Activated CD4-positive, alpha-beta memory T cell treated with anti-CD3 and anti-CD28 coated beads, Interleukin-2, amount 10 ng/mL, durations not matched to agents 7 days and 5 days (primary cell): Measurements from ENCODE around the gene PSME1. TPM values are rescaled to one million over a fixed set of nuclear protein-coding genes. Genes with fewer than 3 reads are reported as not detected.

ENCODE experiments used
- CTCF ChIA-PET: fragments of 350-600 bp; sonication (Branson Sonifier 250); formaldehyde crosslinking; loops from one replicate; lab custom pipeline; 2021; ENCODE audit warnings: antibody characterized with exemption, inconsistent platforms; lab: Charles Lee
- POLR2A ChIA-PET: fragments of 350-600 bp; sonication (Branson Sonifier 250); formaldehyde crosslinking; loops from one replicate; lab custom pipeline; 2021; ENCODE audit warnings: antibody characterized with exemption; lab: Charles Lee
- DNase-seq: peaks from one replicate; pipeline ENCODE4 v3.0.0-alpha.2; 2020
- H3K27ac Mint-ChIP-seq: one replicate; pipeline ENCODE4 v1.8.0; 2021; ENCODE audit warnings: mild to moderate bottlenecking, mixed read lengths
- H3K27me3 Mint-ChIP-seq: one replicate; pipeline ENCODE4 v1.8.0; 2021; ENCODE audit warnings: mixed read lengths
- H3K36me3 Mint-ChIP-seq: one replicate; pipeline ENCODE4 v1.8.0; 2021; ENCODE audit warnings: low read depth, mixed read lengths
- H3K4me1 Mint-ChIP-seq: one replicate; pipeline ENCODE4 v1.8.0; 2021; ENCODE audit warnings: mixed read lengths
- H3K4me3 Mint-ChIP-seq: one replicate; pipeline ENCODE4 v1.8.0; 2021; ENCODE audit warnings: mild to moderate bottlenecking, mixed read lengths
- H3K9me3 Mint-ChIP-seq: one replicate; pipeline ENCODE4 v1.8.0; 2021; ENCODE audit warnings: mixed read lengths
- total RNA-seq, 2 experiments: library from RNA; stranded (reverse); gene quantifications; one replicate each; pipeline ENCODE4 v1.2.3, GENCODE V29; 2021

The PSME1 gene
- total RNA-seq, 2 experiments from 2014 or later, result 391 to 397 TPM

DNA sequence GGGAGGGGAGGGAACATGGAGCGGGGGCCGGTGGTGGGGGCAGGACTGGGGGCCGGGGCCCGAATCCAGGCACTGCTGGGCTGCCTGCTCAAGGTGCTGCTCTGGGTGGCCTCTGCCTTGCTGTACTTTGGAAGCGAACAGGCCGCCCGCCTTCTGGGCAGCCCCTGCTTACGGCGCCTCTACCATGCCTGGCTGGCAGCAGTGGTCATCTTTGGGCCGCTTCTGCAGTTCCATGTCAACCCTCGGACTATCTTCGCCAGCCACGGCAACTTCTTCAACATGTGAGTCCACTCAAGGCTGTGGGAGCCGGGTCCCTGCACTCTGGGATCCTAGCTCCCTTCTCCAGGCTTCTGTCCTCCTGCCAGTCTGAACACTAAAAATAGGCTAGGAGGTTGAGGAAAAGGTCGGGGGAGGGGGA is 4.4 kb upstream of the PSME1 start:
- Mint-ChIP-seq H3K4me3 (no peak overlapping the region), H3K36me3 (peaks cover 5% of the 10 kb centered on the region), H3K9me3 (no peaks in the 10 kb centered on the region), H3K27me3 (no peaks in the 10 kb centered on the region), H3K27ac (no peak overlapping the region), H3K4me1 (peaks cover 19% of the 10 kb centered on the region)
- ChIA-PET POLR2A (interaction anchor here (1.3 to 21.4 kb wide), 5 partner anchors 9 to 73 kb away, joined by 3 to 448 read pairs (median 5); partner anchors contain the start of genes DCAF11, EMC9, IRF9 and NRL), CTCF (interaction anchor here (1.4 kb wide), 1 partner anchor 30 kb away, joined by 5 read pairs; the partner anchor contains the start of gene IRF9)
- DNase-seq, result no peak

DNA sequence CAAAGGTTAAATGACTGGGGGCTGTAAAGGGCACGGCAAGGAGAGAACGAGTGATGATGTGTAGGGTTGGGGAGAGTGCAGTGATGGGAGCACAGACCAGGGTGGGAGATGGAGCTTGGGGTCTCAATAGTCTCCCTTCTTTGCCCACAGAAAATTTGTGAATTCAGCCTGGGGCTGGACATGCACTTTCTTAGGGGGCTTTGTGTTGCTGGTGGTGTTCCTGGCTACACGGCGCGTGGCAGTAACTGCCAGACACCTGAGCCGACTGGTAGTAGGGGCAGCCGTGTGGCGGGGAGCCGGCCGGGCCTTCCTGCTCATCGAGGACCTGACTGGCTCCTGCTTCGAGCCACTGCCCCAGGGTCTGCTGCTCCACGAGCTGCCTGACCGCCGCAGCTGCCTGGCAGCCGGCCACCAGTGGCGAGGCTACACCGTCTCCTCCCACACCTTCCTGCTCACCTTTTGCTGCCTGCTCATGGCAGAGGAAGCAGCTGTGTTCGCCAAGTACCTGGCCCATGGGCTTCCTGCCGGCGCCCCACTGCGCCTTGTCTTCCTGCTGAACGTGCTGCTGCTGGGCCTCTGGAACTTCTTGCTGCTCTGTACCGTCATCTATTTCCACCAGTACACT is 3.8 kb upstream of the PSME1 start:
- no peak for DNase-seq
- ChIA-PET CTCF (interaction anchor here (1.1 to 1.4 kb wide), 2 partner anchors 17 to 29 kb away, joined by 3 to 5 read pairs; partner anchors contain the start of genes DCAF11, IRF9 and NRL), POLR2A (interaction anchor here (0.6 to 21.4 kb wide), 8 partner anchors 9 to 298 kb away, joined by 3 to 448 read pairs (median 4); partner anchors contain the start of genes CHMP4A, DCAF11, EMC9 and IPO4)
- Mint-ChIP-seq H3K27me3 (no peaks in the 10 kb centered on the region), H3K36me3 (peaks cover 10% of the 10 kb centered on the region), H3K4me1 (peaks cover 24% of the 10 kb centered on the region), H3K27ac (peak overlapping the region; percentile 4), H3K4me3 (no peak overlapping the region), H3K9me3 (no peaks in the 10 kb centered on the region)

DNA sequence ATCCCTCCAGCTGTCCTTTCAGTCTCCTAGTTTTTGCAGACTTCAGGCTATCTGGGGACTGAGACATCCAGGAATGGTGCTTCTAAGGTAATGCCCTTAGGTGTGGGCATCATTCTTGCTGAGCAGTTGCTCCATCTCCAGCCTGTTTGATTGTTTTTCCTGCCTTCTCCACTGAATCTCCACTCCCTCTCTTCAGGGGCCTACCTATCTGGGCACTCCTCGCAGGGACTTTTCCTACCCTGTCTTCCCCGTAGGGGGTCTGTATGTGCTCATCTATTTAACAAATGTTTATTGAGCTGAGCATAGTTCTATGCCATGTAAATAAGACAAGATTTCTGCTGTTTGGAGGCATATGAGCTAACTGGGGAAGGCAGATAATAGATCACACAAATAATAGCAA is 3.0 kb upstream of the PSME1 start:
- Mint-ChIP-seq H3K27ac (no peak overlapping the region), H3K36me3 (peaks cover 15% of the 10 kb centered on the region), H3K27me3 (no peaks in the 10 kb centered on the region), H3K9me3 (no peaks in the 10 kb centered on the region), H3K4me3 (no peak overlapping the region), H3K4me1 (peaks cover 32% of the 10 kb centered on the region)
- no peak for DNase-seq
- ChIA-PET POLR2A (interaction anchor here (0.8 to 21.4 kb wide), 8 partner anchors 8 to 297 kb away, joined by 3 to 448 read pairs (median 4); partner anchors contain the start of genes CHMP4A, DCAF11, EMC9 and IRF9), CTCF (interaction anchor here (1.1 to 1.9 kb wide), 4 partner anchors 18 to 75 kb away, joined by 3 to 7 read pairs (median 6); partner anchors contain the start of genes DCAF11, IRF9 and NRL)

- Mint-ChIP-seq H3K27me3 (no peaks in the 10 kb centered on the region), H3K36me3 (peaks cover 22% of the 10 kb centered on the region), H3K9me3 (no peaks in the 10 kb centered on the region), H3K27ac (no peak overlapping the region), H3K4me1 (peaks cover 40% of the 10 kb centered on the region), H3K4me3 (no peak overlapping the region)
- POLR2A ChIA-PET, result interaction anchor here (0.6 to 21.4 kb wide), 5 partner anchors 12 to 167 kb away, joined by 3 to 448 read pairs (median 4); partner anchors contain the start of genes DCAF11, IRF9, NRL and PSME2
- CTCF ChIA-PET, result interaction anchor here (1.7 to 1.9 kb wide), 2 partner anchors 25 to 76 kb away, joined by 7 read pairs; no protein-coding TSS in a partner anchor
- DNase-seq, result no peak
Measured at GRCh38 chr14:24133735-24134134, 2.3 kb upstream of the PSME1 start.

DNA sequence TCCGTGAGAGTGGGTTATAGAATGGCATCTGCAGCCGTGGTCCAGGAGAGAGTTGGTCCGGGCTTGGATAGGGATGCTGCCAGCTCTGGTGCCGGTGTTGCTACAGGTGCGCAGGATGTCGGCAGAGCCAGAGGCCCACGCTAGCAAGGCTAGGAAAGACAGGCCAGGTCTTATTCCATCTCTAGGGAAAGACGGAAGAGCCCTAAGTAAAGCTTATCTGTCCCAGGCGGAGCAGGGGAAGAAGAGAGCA is 485 bp upstream of the PSME1 start:
- H3K27ac Mint-ChIP-seq, result peak overlapping the region; percentile 74
- H3K4me1 Mint-ChIP-seq, result peaks cover 52% of the 10 kb centered on the region
- peaks cover 37% of the 10 kb centered on the region for H3K36me3 Mint-ChIP-seq
- no peaks in the 10 kb centered on the region for H3K27me3 Mint-ChIP-seq
- no peaks in the 10 kb centered on the region for H3K9me3 Mint-ChIP-seq
- POLR2A ChIA-PET, result interaction anchor here (1.0 to 21.4 kb wide), 21 partner anchors 9 to 296 kb away, joined by 3 to 652 read pairs (median 8); partner anchors contain the start of genes CHMP4A, DCAF11, DHRS1 and IPO4
- peak overlapping the region; percentile 93 for H3K4me3 Mint-ChIP-seq
- CTCF ChIA-PET, result interaction anchor here (1.0 to 3.5 kb wide), 10 partner anchors 9 to 55 kb away, joined by 4 to 25 read pairs (median 6); partner anchors contain the start of genes DCAF11, IRF9, NRL and PCK2
- no peak for DNase-seq

DNA sequence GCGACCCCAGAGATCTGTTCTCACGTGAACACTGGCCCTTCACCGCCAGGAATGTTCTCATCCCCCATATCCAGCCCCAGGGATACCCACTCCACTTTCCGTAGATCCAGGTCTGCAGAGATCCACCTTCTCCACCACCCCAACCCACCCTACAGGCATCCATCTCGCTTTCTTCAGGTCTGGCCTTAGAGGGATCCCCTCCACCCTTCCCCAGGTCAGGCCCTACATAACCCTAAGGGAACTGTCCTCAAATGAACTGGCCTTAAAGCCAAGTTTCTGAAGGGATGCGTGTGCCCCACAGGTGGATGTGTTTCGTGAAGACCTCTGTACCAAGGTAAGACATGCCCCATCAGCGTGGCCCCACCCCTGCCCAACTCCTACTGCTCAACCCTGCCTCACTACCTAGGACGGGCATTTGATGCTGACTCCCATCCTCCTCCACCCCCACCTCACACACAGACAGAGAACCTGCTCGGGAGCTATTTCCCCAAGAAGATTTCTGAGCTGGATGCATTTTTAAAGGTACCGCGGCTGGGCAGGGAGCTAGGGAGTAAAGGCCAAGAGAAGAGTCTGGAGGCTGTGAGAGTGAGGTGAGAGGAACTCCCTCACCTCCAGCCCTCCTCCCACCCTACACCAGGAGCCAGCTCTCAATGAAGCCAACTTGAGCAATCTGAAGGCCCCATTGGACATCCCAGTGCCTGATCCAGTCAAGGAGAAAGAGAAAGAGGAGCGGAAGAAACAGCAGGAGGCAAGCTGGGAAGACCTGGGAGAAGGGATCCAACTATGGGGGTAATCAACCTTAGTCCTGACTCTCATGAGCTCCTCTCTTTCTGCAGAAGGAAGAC is 912 bp downstream of the PSME1 start:
- Mint-ChIP-seq H3K27me3 (no peaks in the 10 kb centered on the region), H3K4me3 (peak overlapping the region; percentile 93), H3K36me3 (peaks cover 48% of the 10 kb centered on the region), H3K9me3 (no peaks in the 10 kb centered on the region), H3K27ac (peak overlapping the region; percentile 89), H3K4me1 (peaks cover 54% of the 10 kb centered on the region)
- no peak for DNase-seq
- ChIA-PET POLR2A (interaction anchor here (0.9 to 21.4 kb wide), 23 partner anchors 10 to 301 kb away, joined by 3 to 652 read pairs (median 8); partner anchors contain the start of genes CHMP4A, DCAF11, IPO4 and IRF9), CTCF (interaction anchor here (0.7 to 3.5 kb wide), 9 partner anchors 10 to 171 kb away, joined by 3 to 25 read pairs (median 6); partner anchors contain the start of genes CIDEB, DCAF11, IRF9 and NRL)

DNA sequence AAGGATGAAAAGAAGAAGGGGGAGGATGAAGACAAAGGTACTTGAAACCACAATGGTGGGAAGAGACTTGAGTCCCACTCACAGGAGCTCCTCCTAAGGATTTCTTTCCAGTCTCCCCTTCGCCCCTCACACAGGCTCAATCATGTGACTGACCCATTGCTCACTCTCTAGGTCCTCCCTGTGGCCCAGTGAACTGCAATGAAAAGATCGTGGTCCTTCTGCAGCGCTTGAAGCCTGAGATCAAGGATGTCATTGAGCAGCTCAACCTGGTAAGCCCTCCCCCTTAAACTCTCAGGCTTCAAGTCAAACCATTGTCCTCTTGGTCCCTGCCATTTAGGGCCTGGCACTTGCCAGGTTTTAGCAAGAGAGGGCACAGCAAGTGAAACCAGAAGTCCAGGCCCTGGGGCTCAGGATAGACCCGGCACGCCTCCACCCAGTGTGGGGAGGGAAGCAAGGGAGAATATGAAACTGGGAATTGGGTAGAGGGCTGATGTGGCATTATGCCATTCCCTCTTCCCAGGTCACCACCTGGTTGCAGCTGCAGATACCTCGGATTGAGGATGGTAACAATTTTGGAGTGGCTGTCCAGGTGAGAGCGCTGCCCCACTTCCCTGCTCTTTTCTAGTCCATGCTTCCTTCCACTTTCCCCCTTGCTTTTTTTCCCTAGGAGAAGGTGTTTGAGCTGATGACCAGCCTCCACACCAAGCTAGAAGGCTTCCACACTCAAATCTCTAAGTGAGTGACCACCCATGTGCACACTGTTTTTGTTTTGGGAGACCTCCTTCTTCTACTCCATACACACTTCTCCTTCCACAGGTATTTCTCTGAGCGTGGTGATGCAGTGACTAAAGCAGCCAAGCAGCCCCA is 1.8 kb downstream of the PSME1 start:
- H3K36me3 Mint-ChIP-seq, result peaks cover 49% of the 10 kb centered on the region
- ChIA-PET POLR2A (interaction anchor here (0.6 to 21.4 kb wide), 13 partner anchors 9 to 293 kb away, joined by 3 to 652 read pairs (median 18); partner anchors contain the start of genes CHMP4A, DCAF11, IPO4 and IRF9), CTCF (interaction anchor here (0.7 to 3.5 kb wide), 6 partner anchors 23 to 160 kb away, joined by 3 to 25 read pairs (median 5); partner anchors contain the start of genes DCAF11, IRF9 and NRL)
- H3K4me1 Mint-ChIP-seq, result peaks cover 52% of the 10 kb centered on the region
- H3K27me3 Mint-ChIP-seq, result no peaks in the 10 kb centered on the region
- peak overlapping the region; percentile 89 for H3K27ac Mint-ChIP-seq
- DNase-seq, result no peak
- peak overlapping the region; percentile 93 for H3K4me3 Mint-ChIP-seq
- H3K9me3 Mint-ChIP-seq, result no peaks in the 10 kb centered on the region

DNA sequence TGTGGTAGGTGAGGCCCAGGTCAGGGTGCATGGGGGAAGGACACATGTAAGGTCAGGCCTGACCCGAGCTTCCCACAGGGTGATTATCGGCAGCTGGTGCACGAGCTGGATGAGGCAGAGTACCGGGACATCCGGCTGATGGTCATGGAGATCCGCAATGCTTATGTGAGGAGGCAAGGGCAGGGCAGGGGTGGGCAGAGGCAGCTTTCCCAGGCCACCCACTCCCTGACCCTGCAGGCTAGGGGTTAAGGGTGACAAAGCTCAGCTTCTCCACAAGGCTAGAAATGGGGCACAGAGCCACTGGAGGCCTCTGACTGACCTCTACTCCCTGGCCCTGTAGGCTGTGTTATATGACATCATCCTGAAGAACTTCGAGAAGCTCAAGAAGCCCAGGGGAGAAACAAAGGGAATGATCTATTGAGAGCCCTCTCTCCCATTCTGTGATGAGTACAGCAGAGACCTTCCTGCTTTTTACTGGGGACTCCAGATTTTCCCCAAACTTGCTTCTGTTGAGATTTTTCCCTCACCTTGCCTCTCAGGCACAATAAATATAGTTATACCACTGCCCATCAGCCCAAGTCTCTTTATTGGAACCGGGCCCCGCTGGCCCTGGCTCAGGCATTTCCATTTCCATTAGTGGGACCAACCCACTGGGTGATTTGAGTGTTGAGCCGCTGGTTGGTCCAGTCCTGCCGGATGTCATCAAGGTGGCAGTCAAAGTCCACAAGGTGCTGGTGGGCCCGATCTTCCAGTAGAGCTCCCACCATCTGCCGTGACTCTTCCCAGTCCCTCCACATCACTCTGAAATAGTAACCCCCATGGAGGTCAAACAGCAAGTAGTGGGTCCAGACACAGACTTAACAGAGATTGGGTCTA is 2.6 kb downstream of the PSME1 start:
- Mint-ChIP-seq H3K27me3 (no peaks in the 10 kb centered on the region), H3K27ac (peak overlapping the region; percentile 58), H3K9me3 (no peaks in the 10 kb centered on the region), H3K4me3 (peak overlapping the region; percentile 93), H3K4me1 (peaks cover 56% of the 10 kb centered on the region), H3K36me3 (peaks cover 57% of the 10 kb centered on the region)
- DNase-seq, result no peak
- POLR2A ChIA-PET, result interaction anchor here (0.6 to 21.4 kb wide), 9 partner anchors 8 to 293 kb away, joined by 3 to 652 read pairs (median 21); partner anchors contain the start of genes CHMP4A, DCAF11, IPO4 and IRF9
- CTCF ChIA-PET, result interaction anchor here (1.4 to 3.5 kb wide), 3 partner anchors 23 to 25 kb away, joined by 5 to 32 read pairs (median 25); partner anchors contain the start of genes DCAF11, IRF9 and NRL

DNA sequence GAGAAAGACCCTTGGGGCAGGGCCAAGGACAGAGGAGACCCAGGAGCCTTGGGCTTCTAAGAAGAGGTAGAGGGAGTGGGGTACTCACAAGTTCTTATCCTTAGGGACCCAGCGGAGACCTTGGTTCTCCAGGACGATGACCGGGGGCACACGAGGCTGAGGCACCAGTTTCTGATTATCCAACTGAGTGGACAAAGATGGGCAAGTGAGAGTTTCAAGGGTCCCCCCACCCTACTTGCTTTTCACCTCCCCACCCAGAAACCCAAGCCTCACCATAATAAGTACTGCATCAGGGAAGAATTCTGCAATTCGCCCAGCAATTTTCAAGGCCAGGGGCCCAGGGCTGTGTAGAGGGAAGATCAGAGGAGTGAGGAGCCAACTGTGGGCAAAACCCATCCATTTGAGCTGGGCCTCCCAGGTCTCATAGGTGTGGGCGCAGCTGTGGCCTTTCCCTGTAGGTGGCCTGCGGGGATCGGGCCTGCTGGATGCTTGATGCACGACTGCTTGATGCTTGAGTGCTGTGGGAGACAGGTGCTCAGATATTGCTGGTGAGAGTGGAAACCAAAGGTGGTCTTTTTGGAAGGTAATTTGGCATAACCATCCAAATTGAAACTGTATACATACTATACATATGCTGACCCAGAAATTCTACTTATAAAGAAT is 3.4 kb downstream of the PSME1 start:
- Mint-ChIP-seq H3K4me3 (peak overlapping the region; percentile 93), H3K27ac (peak overlapping the region; percentile 58), H3K4me1 (peaks cover 63% of the 10 kb centered on the region), H3K36me3 (peaks cover 65% of the 10 kb centered on the region), H3K27me3 (no peaks in the 10 kb centered on the region), H3K9me3 (no peaks in the 10 kb centered on the region)
- DNase-seq, result peak; percentile 49
- POLR2A ChIA-PET, result interaction anchor here (2.1 to 21.4 kb wide), 9 partner anchors 7 to 292 kb away, joined by 7 to 652 read pairs (median 15); partner anchors contain the start of genes CHMP4A, DCAF11, IPO4 and IRF9
- CTCF ChIA-PET, result interaction anchor here (1.2 to 2.9 kb wide), 3 partner anchors 12 to 25 kb away, joined by 3 to 32 read pairs (median 5); partner anchors contain the start of genes DCAF11, IRF9 and NRL
